ENCODE data around the gene TDRKH.

- TF ChIP-seq SIN3A (IDR thresholded peaks at IDR 0.05; ENCODE audit: borderline replicate concordance, insufficient read depth, low read length) (no peak), POLR2AphosphoS5 (IDR thresholded peaks at IDR 0.05; ENCODE audit: low read depth, low read length) (no peak)
Measured at GRCh38 chr1:151803915-151804314, 13.6 kb upstream of the TDRKH start.

Measured in PFSK-1 (cell line).